GM12891 (cell line): ENCODE measurements around the gene MAP2K5.

ENCODE experiments used
- POLR2A ChIP-seq: IDR thresholded peaks from 2 replicates; pipeline ENCODE4 v1.6.1; 2011; ENCODE audit warnings: low read depth, low read length, control low read depth
- POLR2AphosphoS5 ChIP-seq: IDR thresholded peaks from 2 replicates; pipeline ENCODE4 v1.6.1; 2011; ENCODE audit warnings: low read depth, low read length, control low read depth
- TAF1 ChIP-seq: IDR thresholded peaks from 2 replicates; pipeline ENCODE4 v1.6.1; 2011; ENCODE audit warnings: low read depth, low read length, control low read depth

GRCh38 chr15:67743558-67743957 is 201.1 kb downstream of the MAP2K5 start:
- TF ChIP-seq POLR2A (no peak), POLR2AphosphoS5 (no peak), TAF1 (no peak)
